PC-3 (cell line): Measurements from ENCODE around the gene CMSS1.

ENCODE experiments used
- EZH2 ChIP-seq: fragments of 300-600 bp; sonication (generic); IDR thresholded peaks from one replicate; pipeline ENCODE4 v1.6.1; 2017; ENCODE audit warnings: antibody characterized with exemption, mild to moderate bottlenecking, low read length; ENCODE audit not compliant: unreplicated experiment
- EZH2phosphoT487 ChIP-seq: fragments of 300-600 bp; sonication (generic); IDR thresholded peaks from 2 replicates; pipeline ENCODE4 v1.6.1; 2018; ENCODE audit warnings: mild to moderate bottlenecking, antibody characterized with exemption, low read length, borderline replicate concordance
- TF ChIP-seq, protein P1 (sequence below): fragments of 300-600 bp; sonication (generic); conservative IDR thresholded peaks from 2 replicates; pipeline ENCODE4 v1.5.1; 2017; ENCODE audit warnings: antibody characterized with exemption, low read depth, mild to moderate bottlenecking, low read length

DNA sequence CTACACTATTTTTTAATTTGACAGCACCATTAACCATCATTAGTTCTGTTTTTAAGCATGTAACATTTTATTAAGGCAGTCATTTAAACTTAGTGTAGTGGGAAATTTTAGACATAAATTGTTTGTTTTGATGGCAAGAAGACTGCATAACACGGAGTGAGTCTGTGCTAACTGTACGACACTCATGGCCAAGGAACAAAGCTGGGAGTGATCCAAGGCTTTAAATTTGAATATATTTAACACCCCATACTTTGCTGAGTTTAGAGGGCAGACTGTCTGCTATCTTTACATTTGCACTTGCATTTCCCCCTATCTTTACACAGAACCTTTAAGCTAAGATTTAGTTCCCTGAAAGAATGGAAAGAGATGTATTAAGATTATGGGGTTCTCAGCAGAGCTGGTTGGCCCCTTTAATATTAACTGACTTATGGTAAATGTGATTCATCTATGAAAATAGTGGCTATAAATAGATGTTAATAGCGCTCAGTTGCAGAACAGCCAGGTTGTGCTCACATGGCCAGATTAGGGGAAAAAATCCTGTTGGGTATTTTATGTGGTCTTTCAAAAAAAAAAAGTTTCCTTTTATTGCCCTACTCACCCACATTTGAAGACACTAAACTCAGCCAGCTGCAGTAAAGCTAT is 120.7 kb downstream of the CMSS1 start:
- TF ChIP-seq, protein P1, sequence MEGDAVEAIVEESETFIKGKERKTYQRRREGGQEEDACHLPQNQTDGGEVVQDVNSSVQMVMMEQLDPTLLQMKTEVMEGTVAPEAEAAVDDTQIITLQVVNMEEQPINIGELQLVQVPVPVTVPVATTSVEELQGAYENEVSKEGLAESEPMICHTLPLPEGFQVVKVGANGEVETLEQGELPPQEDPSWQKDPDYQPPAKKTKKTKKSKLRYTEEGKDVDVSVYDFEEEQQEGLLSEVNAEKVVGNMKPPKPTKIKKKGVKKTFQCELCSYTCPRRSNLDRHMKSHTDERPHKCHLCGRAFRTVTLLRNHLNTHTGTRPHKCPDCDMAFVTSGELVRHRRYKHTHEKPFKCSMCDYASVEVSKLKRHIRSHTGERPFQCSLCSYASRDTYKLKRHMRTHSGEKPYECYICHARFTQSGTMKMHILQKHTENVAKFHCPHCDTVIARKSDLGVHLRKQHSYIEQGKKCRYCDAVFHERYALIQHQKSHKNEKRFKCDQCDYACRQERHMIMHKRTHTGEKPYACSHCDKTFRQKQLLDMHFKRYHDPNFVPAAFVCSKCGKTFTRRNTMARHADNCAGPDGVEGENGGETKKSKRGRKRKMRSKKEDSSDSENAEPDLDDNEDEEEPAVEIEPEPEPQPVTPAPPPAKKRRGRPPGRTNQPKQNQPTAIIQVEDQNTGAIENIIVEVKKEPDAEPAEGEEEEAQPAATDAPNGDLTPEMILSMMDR, result no peak
- TF ChIP-seq EZH2 (no peak), EZH2phosphoT487 (no peak)
